ENCODE data around the gene MUC22.

Gene MUC22

GRCh38 chr6:31010393-31011060 is at the start of gene MUC22:
MUC22 (plus strand) TSS chr6:31010474; CDS start chr6:31010707, 233 bp downstream.
- in situ Hi-C loops (cut with MboI; ENCODE audit: low pct_unique_long_range_greater_than_20kb, low sequenced_read_pairs, unreplicated experiment) = no loop called here
- TF ChIP-seq CTCF (IDR thresholded peaks at IDR 0.05; ENCODE audit: extremely low read depth, insufficient read depth, missing control alignments) = no peak
- no peak for DNase-seq (ENCODE audit: low spot score)

- no peak for DNase-seq (ENCODE audit: low spot score)
- TF ChIP-seq CTCF (IDR thresholded peaks at IDR 0.05; ENCODE audit: extremely low read depth, insufficient read depth, missing control alignments) = no peak
- in situ Hi-C loops (cut with MboI; ENCODE audit: low pct_unique_long_range_greater_than_20kb, low sequenced_read_pairs, unreplicated experiment) = no loop called here
Observed at GRCh38 chr6:30960907-30961673, 49.2 kb upstream of the MUC22 start.

- TF ChIP-seq CTCF (IDR thresholded peaks at IDR 0.05; ENCODE audit: extremely low read depth, insufficient read depth, missing control alignments) = no peak
- no peak for DNase-seq (ENCODE audit: low spot score)
- in situ Hi-C loops (cut with MboI; ENCODE audit: low pct_unique_long_range_greater_than_20kb, low sequenced_read_pairs, unreplicated experiment) = no loop called here
Observed at GRCh38 chr6:30962716-30963115, 47.6 kb upstream of the MUC22 start.

- no peak for DNase-seq (ENCODE audit: low spot score)
- in situ Hi-C loops (cut with MboI; ENCODE audit: low pct_unique_long_range_greater_than_20kb, low sequenced_read_pairs, unreplicated experiment) = no loop called here
- TF ChIP-seq CTCF (IDR thresholded peaks at IDR 0.05; ENCODE audit: extremely low read depth, insufficient read depth, missing control alignments) = no peak
Observed at GRCh38 chr6:30963641-30964040, 46.6 kb upstream of the MUC22 start.

- in situ Hi-C loops (cut with MboI; ENCODE audit: low pct_unique_long_range_greater_than_20kb, low sequenced_read_pairs, unreplicated experiment) = no loop called here
- DNase-seq (ENCODE audit: low spot score) = no peak
- TF ChIP-seq CTCF (IDR thresholded peaks at IDR 0.05; ENCODE audit: extremely low read depth, insufficient read depth, missing control alignments) = no peak
Observed at GRCh38 chr6:30964075-30964474, 46.2 kb upstream of the MUC22 start.

- TF ChIP-seq CTCF (IDR thresholded peaks at IDR 0.05; ENCODE audit: extremely low read depth, insufficient read depth, missing control alignments) = no peak
- no peak for DNase-seq (ENCODE audit: low spot score)
- in situ Hi-C loops (cut with MboI; ENCODE audit: low pct_unique_long_range_greater_than_20kb, low sequenced_read_pairs, unreplicated experiment) = no loop called here
Observed at GRCh38 chr6:30965140-30965601, 45.1 kb upstream of the MUC22 start.
